ENCODE results near the gene PHB1.
"Not testable (repeated sequence)": the region's sequence is repeated elsewhere in the genome, so short reads cannot be mapped to it uniquely, and the experiment has no call there.

PHB1 gene

DNA sequence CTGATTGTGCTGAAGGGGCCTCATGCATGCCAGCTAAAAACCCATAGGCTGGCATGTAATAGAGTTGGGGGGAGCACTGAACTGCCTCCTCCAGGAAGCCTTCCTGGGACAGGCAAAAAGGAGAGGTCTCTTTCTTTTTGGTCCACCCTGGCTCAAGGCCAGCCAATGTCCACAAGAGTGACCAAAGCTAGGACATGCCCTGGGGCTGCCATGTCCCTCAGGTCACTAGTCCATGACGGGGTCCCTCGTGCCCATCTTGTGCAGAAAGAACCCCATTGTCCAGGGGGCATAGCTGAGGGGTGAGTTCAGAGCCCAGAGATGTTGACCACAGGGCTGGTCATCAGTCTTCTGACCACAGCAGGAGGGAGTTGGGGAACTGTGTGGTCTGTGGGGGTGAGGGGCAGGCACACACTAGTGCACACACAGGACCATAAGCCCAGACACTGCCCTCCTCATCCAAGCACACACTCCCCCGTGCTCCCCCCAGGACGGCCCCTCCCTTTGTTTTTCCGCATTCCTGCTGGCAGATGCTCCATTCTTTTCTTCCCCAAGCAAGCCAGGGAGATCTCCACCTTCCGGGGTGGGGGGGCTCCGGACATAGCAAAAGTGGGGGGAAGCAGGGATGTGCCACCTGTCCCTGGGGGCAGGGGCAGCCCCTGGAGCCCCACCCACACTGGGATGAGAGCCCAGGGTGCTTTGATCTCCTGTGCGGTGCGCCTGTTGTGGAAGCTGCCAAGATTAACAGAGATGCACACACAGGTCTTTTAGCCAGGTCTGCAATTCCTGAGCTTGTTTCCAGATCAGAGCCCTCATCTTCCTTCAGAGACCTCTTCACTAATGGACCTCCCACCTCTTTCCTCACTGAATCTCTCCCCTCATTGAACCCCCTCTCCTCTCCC is 25.2 kb upstream of the PHB1 start:
- DNase-seq (ENCODE audit: low read depth in 2 of 2, low spot score in 1 of 2): no peak

DNA sequence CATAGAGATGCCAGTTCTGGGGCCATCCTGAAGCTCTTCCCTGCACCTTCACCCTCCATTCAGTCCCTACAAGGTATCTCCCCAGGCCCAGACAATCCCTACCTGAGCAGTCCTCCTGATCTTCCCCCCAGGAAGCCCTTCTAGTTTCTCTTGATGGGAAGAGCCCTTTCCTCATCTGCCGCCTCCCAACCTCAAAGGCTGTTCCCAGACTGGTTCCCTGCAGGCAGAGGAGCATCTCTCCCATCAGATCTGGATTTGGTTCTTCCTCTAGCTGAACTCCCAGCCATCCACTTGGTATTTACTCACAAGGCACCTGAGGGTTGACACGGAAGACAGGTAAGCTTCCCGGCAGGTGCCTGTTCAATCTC is 24.6 kb upstream of the PHB1 start:
- no peak for DNase-seq (ENCODE audit: low read depth in 2 of 2, low spot score in 1 of 2)

GRCh38 chr17:49438436-49439278 is 24.0 kb upstream of the PHB1 start:
- DNase-seq (ENCODE audit: low read depth in 2 of 2, low spot score in 1 of 2): no peak

DNA sequence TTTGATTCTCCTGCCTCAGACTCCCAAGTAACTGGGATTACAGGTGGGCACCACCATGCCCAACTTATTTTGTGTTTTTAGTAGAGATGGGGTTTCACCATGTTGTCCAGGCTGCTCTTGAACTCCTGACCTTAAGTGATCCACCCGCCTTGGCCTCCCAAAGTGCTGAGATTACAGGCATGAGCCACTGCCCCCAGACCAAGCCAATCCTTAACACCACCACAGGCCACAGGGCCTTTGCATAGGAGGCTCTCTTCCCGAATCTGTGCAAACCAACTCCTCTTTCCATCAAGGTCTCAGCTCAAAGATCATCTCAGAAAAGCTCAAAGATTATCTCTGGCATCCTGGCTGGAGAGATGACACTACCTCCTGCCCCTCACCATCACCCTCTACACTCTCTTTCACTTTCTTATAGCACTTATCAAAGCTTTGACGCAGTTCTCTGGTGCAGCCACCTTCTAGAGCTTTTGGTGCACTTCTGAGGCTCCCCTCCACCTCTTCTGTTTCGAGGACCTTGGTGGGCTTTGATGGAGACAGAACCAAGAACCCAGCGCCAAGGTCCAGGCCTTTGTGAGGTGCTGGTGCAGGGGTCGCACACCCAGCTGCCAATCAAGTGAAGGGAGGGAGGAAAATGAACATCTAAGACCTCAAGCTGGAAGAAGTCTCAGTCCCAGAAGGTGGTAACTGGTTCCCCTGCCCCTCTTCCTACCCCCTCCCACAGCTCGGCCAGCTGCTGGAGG is 23.2 kb upstream of the PHB1 start:
- no peak for DNase-seq (ENCODE audit: low read depth in 2 of 2, low spot score in 1 of 2)

DNA sequence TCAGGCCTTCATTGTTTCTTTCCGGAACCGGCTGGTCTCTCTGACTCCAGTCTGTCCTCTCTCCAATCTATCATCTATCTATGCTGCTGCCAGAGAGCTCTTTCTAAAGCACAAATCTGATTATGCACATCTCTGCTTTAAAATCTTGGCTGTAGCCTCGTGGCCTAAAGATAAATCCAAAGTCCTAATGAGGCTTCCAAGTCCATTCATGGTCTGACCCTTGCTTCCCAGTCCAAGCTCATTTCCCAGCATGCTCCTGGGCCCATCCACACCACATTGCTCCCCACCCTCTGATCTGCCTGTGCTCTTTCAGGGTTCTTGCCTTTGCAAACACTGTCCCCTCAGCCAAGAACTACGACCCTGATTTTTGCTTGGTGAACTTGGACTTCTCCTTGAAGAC is 21.5 kb upstream of the PHB1 start:
- no peak for DNase-seq (ENCODE audit: low read depth in 2 of 2, low spot score in 1 of 2)

- no peak for DNase-seq (ENCODE audit: low read depth in 2 of 2, low spot score in 1 of 2)
Measured at GRCh38 chr17:49435671-49436029, 21.0 kb upstream of the PHB1 start.

GRCh38 chr17:49434821-49435670 is 20.4 kb upstream of the PHB1 start:
- no peak for DNase-seq (ENCODE audit: low read depth in 2 of 2, low spot score in 1 of 2)

GRCh38 chr17:49433000-49433694 is 18.5 kb upstream of the PHB1 start:
- DNase-seq (ENCODE audit: low read depth in 2 of 2, low spot score in 1 of 2): no peak

GRCh38 chr17:49431743-49432142 is 17.1 kb upstream of the PHB1 start:
- DNase-seq (ENCODE audit: low read depth in 2 of 2, low spot score in 1 of 2): no peak

- DNase-seq (ENCODE audit: low read depth in 2 of 2, low spot score in 1 of 2): no peak
Measured at GRCh38 chr17:49425004-49425286, 10.3 kb upstream of the PHB1 start.

DNA sequence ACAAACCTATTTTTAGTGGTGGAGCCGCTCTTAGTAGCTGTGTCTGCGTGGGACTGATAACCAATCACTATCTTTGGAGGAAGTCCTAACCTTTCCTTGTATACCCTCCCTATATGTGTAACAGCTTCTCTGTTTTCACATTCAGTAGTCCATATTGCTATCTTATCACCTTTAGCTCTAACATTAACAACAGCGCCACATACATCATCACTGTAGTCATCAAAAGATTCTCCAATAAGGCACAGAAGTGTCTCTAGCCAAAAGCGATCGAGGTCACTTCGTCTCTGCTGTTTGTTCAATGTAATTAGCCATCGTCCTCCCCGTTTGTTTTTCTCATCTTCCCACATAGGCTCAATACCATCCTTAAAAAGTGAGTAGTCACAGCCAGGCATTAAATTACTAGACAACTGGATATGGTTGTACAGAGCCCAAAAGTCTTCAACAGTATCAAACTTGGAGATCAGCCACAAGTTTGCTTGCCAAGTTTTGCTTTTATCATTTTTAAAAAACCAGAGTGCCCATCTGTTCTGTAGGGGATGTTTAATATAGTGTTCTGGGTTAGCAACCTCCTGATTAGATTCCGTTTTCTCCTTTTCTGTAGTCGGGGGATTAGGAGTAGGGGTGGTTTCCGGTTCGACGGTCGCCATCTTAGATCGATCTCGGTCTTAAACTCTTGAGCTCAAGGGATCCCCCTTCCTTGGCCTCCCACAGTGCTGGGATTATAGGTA is 9.8 kb upstream of the PHB1 start:
- not testable (repeated sequence) for DNase-seq (ENCODE audit: low read depth in 2 of 2, low spot score in 1 of 2)

GRCh38 chr17:49422714-49423113 is 8.0 kb upstream of the PHB1 start:
- DNase-seq (ENCODE audit: low read depth in 2 of 2, low spot score in 1 of 2): no peak

DNA sequence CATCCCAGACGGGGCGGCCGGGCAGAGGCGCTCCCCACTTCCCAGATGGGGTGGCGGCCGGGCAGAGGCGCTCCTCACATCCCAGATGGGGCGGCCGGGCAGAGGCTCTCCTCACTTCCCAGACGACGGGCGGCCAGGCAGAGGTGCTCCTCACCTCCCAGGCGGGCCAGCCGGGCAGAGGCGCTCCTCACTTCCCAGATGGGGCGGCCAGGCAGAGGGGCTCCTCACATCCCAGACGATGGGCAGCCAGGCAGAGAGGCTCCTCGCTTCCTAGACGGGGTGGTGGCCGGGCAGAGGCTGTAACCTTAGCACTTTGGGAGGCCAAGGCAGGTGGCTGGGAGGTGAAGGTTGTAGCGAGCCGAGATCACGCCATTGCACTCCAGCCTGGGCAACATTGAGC is 5.1 kb upstream of the PHB1 start:
- DNase-seq (ENCODE audit: low read depth in 2 of 2, low spot score in 1 of 2): not testable (repeated sequence)

DNA sequence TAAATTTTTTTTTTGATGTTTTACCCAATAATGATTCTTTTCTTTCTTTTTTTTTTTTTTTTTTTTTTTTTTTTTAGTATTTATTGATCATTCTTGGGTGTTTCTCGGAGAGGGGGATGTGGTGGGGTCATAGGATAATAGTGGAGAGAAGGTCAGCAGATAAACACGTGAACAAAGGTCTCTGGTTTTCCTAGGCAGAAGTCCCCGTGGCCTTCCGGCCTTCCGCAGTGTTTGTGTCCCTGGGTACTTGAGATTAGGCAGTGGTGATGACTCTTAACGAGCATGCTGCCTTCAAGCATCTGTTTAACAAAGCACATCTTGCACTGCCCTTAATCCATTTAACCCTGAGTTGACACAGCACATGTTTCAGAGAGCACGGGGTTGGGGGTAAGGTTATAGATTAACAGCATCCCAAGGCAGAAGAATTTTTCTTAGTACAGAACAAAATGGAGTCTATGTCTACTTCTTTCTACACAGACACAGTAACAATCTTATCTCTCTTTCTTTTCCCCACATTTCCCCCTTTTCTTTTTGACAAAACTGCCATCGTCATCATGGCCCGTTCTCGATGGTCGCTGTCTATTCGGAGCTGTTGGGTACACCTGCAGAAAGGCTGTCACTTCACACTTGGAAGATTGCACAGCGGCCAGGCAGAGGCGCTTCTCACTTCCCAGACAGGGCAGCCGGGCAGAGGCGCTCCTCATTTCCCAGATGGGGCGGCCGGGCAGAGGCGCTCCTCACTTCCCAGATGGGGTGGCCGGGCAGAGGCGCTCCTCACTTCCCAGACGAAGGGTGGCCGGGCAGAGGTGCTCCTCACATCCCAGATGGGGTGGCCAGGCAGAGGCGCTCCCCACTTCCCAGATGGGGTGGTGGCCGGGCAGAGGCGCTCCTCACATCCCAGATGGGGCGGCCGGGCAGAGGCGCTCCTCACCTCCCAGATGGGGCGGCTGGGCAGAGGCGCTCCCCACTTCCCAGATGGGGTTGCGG is 4.4 kb upstream of the PHB1 start:
- DNase-seq (ENCODE audit: low read depth in 2 of 2, low spot score in 1 of 2): not testable (repeated sequence)

DNA sequence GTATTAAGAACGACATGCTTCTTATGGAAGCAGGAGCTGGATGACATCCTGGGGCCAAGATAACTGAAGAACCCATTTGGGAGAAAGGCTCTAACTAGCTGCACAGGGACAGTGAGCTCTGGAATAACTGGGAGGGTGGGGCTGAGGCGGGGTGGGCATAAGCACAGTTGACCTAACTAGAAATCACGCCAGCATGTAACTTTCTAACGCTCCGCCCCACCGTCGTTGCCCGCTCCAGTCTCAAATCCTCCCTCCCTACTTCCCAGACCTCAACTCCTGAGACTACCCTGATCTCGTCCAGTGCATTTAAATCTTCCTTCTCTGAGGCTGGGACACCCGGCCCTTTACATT is 436 bp downstream of the PHB1 start:
- DNase-seq (ENCODE audit: low read depth in 2 of 2, low spot score in 1 of 2): no peak

GRCh38 chr17:49409066-49409465 is 5.6 kb downstream of the PHB1 start:
- no peak for DNase-seq (ENCODE audit: low read depth in 2 of 2, low spot score in 1 of 2)

DNA sequence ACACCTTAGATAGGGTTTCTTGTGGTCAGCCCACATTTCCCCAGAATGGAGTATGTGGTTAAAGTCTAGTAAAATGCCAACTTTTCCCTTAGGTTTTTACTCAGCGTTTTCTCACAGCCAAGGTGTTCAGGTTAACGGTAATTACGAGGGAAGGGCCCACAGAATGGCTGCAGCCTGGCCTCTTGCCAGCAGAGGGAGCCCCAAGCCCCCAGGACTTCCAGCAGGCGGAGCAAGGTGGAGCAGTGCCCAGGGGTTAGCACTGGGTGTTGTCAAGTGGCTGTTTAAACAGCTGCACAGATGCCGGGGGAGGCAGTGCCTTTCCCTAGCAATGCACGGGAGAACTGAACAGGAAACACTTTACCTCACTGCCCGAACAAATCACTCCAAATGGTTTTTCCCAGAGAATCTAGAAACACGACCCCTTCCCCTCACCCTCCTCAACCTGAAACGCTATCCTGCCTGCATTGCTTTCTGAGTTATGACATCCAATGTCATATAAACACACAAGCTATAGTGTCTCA is 6.6 kb downstream of the PHB1 start:
- DNase-seq (ENCODE audit: low read depth in 2 of 2, low spot score in 1 of 2): peak; percentile 65 to 69

DNA sequence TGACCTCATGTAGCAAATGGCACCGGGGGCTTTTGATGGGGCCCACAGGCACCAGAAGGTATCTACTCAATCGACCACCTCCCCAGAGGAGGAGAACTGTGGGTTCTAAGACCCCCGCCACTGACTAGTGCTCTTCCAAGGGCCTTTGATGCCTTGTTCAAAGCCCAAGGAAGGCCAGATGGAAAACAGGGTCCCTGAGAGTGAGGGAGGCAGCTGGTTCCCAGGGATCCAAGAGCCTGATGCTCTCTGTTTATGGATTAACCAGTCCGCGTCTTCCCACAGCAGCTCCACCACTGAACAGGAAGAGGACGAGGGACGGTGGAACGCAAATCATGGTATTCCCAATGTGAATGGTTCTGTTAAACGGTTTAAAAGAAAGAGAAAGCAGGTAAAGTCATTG is 7.6 kb downstream of the PHB1 start:
- DNase-seq (ENCODE audit: low read depth in 2 of 2, low spot score in 1 of 2): no peak

Measured in stimulated activated CD8-positive, alpha-beta memory T cell treated with anti-CD3 and anti-CD28 coated beads, Interleukin-4, amount 100 ng/mL, for 1 hour (primary cell).